HG02884 (cell line): ENCODE measurements around the gene MYCL.
"Not testable (repeated sequence)": the region's sequence is repeated elsewhere in the genome, so short reads cannot be mapped to it uniquely, and the experiment has no call there.

Experiments used
- ATAC-seq: cut with Tn5 transposase; IDR thresholded peaks from one replicate; pipeline ENCODE4 v1.9.1; 2021; ENCODE audit warnings: mild to moderate bottlenecking, moderate library complexity; ENCODE audit not compliant: unreplicated experiment

The MYCL gene

GRCh38 chr1:39919545-39919944 lies 17.8 kb upstream of the MYCL start:
- no peak for ATAC-seq

- ATAC-seq = no peak
These were observed 16.1 kb upstream of the MYCL start for GRCh38 chr1:39917825-39918224.

GRCh38 chr1:39915499-39916129 lies 13.9 kb upstream of the MYCL start:
- ATAC-seq = no peak

DNA sequence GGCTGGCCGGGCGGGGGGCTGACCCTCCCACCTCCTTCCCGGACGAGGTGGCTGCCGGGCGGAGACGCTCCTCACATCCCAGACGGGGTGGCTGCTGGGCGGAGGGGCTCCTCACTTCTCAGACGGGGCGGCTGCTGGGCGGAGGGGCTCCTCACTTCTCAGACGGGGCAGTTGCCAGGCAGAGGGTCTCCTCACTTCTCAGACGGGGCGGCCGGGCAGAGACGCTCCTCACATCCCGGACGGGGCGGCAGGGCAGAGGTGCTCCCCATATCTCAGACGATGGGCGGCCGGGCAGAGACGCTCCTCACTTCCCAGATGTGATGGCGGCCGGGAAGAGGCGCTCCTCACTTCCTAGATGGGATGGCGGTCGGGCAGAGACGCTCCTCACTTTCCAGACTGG lies 11.4 kb upstream of the MYCL start:
- not testable (repeated sequence) for ATAC-seq

GRCh38 chr1:39910263-39910662 lies 8.5 kb upstream of the MYCL start:
- no peak for ATAC-seq

GRCh38 chr1:39908534-39908933 lies 6.8 kb upstream of the MYCL start:
- ATAC-seq = no peak

DNA sequence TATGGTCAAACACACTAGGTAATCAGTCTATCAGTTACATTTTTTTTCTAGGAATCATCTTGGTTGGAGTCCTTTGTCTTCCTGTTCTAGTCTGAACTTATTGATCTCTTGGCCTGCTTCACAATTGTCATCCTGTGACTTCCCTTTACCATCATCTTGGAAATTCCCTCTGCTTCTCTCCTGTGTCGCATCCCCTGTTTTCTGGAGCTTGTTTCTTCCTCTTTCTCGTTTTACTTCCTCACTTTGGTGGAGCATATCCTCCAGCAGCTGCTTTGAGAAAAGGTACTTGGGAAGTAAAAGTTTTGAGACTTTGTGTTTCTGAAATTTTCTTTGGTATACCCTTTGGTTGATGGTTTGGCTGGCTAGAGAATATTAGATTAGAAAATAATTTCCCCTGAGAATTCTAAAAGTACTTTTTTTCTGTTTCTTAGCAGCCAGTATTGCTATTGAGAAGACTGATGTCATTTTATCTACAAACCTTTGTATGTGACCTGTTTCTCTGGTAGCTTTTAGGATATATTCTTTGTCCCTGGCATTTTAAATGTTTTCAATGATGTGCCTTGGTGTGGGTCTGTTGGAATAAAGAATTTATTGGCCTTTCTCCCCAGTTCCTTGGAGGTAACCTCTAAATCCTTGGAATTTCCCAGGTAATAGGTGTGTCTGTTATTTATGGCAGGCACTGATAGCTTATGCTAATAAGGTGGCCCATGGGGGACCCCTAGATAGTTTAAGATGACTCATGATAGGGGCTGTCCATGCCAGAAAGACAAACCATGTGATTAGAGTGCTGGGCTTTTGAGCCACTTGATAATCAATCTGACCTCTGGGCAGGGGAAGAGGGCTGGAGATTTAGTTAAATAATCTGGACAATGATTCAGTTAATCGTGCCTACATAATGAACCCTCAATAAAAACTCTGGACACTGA lies 6.1 kb upstream of the MYCL start:
- ATAC-seq = no peak

DNA sequence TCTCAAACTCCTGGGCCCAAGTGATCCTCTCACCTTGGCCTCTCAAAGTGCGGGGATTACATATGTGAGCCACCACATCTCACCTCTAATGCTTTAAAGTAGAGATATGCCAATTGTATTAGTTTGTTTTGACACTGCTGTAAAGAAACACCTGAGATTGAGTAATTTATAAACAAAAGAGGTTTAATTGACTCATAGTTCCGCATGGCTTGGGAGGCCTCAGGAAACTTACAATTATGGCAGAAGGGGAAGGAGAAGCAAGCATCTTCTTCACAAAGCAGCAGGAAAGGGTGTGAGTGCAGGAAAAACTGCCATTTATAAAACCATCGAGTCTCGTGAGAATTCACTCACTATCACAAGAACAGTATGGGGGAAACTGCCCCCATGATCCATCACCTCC lies 3.5 kb upstream of the MYCL start:
- no peak for ATAC-seq

GRCh38 chr1:39902460-39902807 lies 717 bp upstream of the MYCL start:
- no peak for ATAC-seq

DNA sequence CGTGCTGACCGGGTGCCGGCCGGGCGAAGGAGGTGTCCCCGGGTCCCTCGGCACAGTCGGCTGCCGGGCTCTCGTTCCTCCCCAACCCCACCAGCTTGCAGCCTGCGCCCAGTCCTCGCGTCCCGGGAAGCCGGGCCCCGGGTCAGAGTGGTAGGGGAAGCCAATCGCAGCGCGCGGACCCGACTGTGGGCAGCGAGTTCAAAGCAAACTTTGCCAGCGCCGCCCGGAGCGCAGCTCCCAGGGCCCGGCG lies 328 bp downstream of the MYCL start:
- ATAC-seq = peak; percentile 23

DNA sequence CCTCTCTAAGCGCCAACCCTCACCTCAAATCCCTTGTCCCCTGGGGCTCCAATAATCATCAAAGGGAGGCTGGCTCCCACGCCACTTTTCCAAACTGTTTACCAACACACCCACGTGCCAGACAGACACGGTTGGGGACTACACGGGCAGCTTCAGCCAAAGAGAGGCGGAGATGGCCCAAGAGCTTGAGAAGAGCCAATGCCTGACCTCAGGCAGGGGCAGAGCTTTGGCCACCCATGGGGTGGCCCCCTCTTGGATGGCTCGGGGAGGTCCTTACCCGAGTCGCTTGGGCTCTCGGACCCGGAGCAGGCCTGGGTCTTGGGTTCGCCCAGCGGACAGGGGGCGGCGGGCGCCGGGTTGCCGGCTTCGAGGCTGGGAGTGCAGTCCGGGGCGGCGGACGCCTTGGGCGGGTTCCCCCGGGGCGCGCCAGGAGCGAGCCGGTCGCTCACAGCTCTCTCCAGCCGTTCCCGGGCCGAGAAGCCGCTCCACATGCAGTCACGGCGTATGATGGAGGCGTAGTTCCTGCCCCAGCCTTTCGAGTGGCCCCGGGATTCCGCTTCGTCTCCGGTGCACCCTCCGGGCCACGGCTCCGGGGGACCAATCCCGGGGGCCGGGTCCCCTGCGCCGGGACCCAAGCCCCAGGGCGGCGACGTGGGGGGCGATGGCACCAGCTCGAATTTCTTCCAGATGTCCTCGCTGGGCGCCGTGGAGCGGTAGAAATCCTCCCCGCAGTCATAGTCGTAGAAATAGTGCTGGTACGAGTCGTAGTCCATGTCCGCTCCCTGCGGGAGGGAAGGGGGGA lies 854 bp downstream of the MYCL start:
- no peak for ATAC-seq

- no peak for ATAC-seq
These were observed 1.8 kb downstream of the MYCL start for GRCh38 chr1:39899611-39900538.

DNA sequence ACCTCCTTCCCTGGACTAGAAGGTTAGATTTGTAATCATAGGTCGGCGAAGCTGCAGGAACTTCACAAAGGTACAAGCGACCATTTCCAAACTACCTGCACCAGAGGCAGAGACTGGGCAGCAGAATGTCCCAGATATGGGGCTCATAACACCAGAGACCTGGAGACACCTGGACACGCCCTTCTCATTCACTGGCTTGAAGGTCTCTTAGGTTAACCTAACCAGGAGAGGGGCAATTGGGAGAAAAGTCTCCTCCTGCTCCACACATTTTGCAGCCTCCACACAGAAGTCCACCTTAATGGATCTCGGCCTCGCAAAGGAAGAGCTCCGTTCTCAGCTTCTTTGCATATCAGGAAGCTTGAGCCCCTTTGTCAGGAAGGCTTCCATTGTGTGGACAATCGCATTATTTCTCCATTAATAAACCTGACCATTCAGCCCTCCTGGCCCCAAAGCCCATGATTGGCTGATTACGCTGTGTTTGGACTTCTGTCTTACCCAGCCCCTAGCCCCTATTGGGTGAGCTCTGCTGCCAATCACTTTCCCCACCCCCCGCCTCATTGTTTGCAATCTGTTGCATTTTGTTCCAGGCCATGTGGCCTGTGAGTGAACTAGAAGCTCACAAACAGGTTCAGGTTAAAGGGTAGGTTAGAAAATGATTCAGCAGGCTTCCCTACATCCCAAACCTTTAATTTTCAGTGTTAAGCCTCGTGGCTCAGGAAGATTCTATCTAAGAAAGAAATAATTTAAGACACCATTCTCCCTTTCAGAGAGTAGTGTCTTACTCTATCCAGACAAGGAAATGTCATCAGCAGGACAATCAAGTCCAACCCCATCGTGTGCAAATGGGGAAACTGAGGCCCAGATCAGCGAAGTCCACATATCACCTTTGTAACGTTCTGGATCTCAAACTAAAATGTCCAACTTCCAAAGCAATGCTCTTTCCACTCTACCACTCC lies 2.8 kb downstream of the MYCL start:
- no peak for ATAC-seq

- no peak for ATAC-seq
These were observed 3.5 kb downstream of the MYCL start for GRCh38 chr1:39898191-39898590.

DNA sequence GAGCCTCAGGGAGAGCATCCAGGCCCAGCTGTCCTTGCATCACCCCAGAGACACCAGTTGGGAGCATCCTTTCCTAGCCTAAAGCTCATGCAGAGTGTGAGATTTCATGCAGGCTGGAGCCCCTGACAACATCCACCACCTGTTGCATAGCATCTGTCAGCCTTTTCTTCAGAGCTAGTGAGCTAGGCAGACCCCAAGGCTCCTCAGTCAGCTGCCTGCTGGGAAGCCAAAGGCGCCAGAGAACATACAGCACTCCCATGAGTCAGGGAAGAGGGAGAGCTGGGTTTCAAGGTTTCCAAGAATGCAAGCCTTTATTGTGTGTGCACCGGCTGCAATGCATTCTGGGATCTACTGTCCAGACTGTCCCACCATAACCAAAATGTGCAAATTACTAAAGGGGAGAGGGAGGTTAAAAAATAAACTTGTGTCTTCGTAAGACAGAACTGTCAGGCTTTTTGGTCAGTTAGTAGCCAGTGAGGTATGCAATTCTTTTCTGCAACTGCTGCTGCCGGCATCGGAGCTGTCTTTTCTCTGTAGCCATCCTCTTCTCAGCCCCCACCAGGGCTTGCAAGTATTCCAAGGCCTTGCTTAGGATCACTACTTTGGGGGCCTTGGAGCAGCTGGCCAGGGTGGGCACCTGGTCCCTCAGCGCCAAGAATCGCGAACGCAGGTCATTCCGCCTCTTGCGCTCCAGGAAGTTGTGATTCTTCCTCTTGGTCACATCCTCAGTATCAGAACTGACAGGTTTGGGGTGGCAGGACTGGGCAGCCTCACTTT lies 4.6 kb downstream of the MYCL start:
- ATAC-seq = no peak

DNA sequence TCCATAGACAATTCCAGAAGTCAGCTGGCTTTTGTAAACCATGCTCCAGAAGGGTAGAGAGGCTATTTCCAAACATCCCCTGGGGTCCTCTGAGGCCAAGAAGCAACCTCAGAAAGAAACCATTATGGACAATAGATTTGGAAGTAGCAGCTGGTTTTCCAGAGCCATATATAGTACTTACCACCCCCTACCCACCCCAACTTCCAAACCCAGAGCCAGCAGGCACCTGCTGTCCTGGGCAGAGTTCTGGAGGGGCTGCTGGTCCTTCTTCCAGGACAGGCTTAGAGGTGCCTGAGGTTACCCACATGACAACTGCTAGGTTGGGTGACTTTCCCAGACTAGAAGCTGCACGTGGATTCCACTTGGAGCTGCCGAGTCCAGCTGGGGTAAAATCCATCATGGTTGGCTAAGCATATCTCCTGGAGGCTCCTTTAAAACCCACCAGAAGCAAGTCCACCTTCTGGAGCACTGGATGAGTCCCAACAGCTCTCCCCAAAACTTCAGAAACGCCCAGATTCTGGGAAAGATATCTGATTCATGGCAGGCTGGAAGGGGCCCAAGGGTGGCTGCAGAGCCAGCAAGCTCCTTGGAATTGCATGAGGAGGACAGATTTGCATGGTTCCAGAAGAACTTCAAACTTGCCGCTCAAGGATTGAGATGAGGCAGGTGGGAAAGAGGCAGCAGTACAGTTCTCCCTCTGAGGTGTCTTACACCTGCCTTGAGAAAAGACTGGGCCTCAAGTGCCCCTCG lies 5.8 kb downstream of the MYCL start:
- ATAC-seq = no peak

DNA sequence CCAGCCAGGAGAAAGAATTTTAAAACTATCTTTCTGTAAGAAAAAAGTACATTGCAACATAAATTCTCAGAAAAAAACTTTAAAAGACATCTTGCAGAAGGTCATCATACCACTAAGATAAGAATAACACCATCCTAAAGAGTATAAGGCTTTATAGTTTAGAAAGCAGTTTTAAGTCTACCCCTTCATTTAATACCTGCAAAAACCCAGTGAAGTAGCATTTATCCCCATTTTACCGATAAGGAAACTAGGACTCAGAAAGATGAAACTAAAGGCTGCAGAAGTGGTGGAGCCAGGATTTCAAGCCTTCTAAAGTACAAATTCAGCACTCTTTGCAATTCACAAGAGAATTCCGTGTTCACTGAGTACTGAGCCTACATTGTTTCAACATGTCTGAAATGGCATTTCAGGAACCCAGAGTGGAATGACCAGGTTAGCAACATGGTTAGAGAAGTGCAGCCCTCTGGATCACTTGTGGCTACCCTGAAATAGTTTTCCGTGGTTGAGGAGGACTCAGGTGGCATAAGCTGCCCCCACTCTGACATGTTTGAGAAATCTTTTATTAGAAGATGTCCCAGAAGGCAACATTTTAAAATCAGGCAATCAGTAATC lies 6.7 kb downstream of the MYCL start:
- no peak for ATAC-seq
